ENCODE measurements around the gene AMPD2. TPM values are rescaled to one million over a fixed set of nuclear protein-coding genes. Genes with fewer than 3 reads are reported as not detected.

The AMPD2 gene
- total RNA-seq, 2 donors from 2014 or later: 55.7 to 69.3 TPM

DNA sequence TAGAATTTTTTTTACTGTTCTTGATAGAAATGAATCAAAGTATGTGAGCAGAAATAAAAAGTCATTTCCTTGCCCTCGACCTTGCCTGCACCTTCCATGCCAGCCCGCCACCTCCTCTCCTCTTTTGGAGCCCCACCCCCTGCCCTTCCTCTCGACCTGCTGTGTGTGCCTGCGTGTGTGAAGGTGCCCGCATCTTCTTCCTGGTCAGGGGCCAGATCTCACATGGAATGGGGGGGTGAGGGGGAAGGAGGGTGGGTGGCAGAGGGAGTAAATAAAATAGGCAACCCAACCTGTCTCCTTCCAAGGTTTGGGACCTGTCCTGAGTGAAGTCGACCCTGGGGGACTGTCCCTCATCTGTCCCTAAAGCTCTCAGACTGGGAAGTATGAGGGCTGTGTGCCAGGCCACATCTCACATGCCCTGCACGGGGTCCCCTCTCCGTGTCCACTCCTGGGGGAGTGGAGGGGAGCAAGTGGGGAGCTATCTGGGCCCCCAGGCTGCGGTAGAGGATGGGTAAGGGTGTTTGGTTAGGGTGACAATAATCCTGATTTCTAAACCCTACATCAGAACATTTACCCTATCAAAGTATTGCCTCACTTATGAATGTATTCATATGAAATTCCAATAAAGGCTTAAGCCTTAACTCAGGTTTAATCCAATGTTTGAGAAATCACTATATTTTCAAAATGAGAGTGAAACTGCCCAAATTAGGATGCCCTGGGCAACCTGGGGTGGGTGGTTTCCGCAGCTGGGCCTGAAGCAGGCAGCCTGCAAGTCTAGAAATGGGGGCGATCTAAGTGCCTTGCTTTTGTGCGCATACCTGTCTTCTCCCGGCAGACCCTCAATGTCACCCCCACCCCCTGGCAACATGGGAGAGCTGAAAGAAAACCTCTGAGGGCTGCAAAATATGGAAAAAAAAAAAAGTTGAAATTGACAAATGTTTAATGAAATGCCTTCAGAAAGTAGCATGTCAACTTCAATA is 15.4 kb downstream of the AMPD2 start:
- 85 to 100% methylated on average over 3 to 12 of the region's 13 CpGs for WGBS, 2 experiments (ENCODE audit: insufficient coverage in 1 of 2, insufficient read length in 1 of 2)
- no peak overlapping the region for H3K27ac ChIP-seq (ENCODE audit: low read depth, low read length)
- no peak overlapping the region for H3K4me3 ChIP-seq (ENCODE audit: low read length)
- Mint-ChIP-seq H3K27me3 (ENCODE audit: insufficient read depth) (no peaks in the 10 kb centered on the region), H3K4me1 (peaks cover 21% of the 10 kb centered on the region), H3K27ac (peak overlapping the region; percentile 55), H3K4me3 (no peak overlapping the region), H3K36me3 (ENCODE audit: low read depth) (peaks cover 5% of the 10 kb centered on the region), H3K9me3 (no peaks in the 10 kb centered on the region)
- H3K27me3 ChIP-seq (ENCODE audit: control insufficient read depth, insufficient read depth, low read length, poor library complexity, severe bottlenecking): no peaks in the 10 kb centered on the region
- H3K9ac ChIP-seq (ENCODE audit: extremely low read depth, low read length, poor library complexity, severe bottlenecking): no peak overlapping the region
- DNase-seq: peak; percentile 43
- peaks cover 6% of the 10 kb centered on the region for H3K4me1 ChIP-seq (ENCODE audit: control insufficient read depth, insufficient read depth, low read length)
- no peaks in the 10 kb centered on the region for H3K9me3 ChIP-seq (ENCODE audit: control insufficient read depth, low read length)
- TF ChIP-seq, protein P1, sequence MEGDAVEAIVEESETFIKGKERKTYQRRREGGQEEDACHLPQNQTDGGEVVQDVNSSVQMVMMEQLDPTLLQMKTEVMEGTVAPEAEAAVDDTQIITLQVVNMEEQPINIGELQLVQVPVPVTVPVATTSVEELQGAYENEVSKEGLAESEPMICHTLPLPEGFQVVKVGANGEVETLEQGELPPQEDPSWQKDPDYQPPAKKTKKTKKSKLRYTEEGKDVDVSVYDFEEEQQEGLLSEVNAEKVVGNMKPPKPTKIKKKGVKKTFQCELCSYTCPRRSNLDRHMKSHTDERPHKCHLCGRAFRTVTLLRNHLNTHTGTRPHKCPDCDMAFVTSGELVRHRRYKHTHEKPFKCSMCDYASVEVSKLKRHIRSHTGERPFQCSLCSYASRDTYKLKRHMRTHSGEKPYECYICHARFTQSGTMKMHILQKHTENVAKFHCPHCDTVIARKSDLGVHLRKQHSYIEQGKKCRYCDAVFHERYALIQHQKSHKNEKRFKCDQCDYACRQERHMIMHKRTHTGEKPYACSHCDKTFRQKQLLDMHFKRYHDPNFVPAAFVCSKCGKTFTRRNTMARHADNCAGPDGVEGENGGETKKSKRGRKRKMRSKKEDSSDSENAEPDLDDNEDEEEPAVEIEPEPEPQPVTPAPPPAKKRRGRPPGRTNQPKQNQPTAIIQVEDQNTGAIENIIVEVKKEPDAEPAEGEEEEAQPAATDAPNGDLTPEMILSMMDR (conservative IDR thresholded peaks at IDR 0.05): no peak
- H3K36me3 ChIP-seq (ENCODE audit: control insufficient read depth, insufficient read depth, low read length): peaks cover 10% of the 10 kb centered on the region

DNA sequence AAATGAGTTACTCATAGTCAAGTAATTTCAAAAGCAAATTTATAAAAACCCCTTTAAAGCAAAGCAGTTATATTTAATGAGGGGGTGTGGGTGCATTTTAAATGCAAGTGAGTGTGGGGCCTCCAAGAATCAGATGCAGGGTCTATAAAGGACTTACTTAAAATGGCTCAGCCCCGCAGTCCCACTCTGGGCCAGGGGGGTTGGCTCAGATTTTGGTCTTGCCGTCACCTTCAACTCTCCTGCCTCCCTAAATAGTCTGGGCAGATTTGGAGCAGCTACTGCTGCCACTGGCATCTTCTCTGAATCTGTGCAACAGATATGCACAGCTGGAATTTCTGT is 16.2 kb downstream of the AMPD2 start:
- Mint-ChIP-seq H3K4me3 (no peak overlapping the region), H3K27ac (no peak overlapping the region)

DNA sequence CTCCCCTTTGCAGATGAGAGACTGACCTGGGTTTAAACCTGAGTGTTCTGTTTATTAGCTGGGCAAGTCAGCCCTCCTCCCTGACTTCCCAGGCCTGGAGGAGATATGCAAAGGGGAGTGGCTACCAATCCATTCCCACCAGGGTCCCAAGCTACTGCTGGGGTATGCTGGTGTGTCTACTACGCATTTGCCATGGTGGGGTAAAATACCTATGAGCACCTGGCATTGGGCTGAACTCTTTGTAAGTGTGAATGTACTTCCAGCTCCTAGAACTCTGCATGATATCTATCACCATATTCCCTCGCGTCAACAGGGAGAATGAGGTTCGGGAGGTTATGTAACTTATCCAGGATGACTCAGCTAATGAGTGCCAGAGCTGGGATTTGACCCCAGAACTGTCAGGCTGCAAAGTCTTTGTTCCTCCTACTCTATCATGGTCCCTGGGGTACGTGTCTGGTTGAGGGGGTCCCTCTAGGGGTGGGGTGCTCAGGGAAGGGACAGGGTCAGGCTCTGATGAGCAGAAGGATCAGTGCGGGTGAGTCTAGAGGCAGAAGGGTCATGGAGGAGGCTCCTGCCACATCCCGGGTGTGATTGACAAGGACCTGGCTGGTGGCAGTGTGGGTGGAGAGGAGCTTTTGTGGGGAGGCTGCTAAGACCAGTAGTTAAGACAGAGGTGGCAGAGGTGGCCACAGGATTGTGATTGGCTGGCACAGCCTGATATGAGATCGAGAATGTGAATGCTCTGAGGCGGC is 16.7 kb downstream of the AMPD2 start:
- no peaks in the 10 kb centered on the region for H3K9me3 ChIP-seq (ENCODE audit: control insufficient read depth, low read length)
- no peak overlapping the region for H3K4me3 ChIP-seq (ENCODE audit: low read length)
- H3K9ac ChIP-seq (ENCODE audit: extremely low read depth, low read length, poor library complexity, severe bottlenecking): no peak overlapping the region
- TF ChIP-seq, protein P1 (conservative IDR thresholded peaks at IDR 0.05): no peak
- H3K27ac ChIP-seq (ENCODE audit: low read depth, low read length): no peak overlapping the region
- 85 to 86% methylated on average over 9 of the region's 9 CpGs for WGBS, 2 experiments (ENCODE audit: insufficient coverage in 1 of 2, insufficient read length in 1 of 2)
- H3K4me1 ChIP-seq (ENCODE audit: control insufficient read depth, insufficient read depth, low read length): peaks cover 6% of the 10 kb centered on the region
- Mint-ChIP-seq H3K4me3 (no peak overlapping the region), H3K36me3 (ENCODE audit: low read depth) (peaks cover 5% of the 10 kb centered on the region), H3K4me1 (peaks cover 23% of the 10 kb centered on the region), H3K9me3 (no peaks in the 10 kb centered on the region), H3K27ac (peak overlapping the region; percentile 85), H3K27me3 (ENCODE audit: insufficient read depth) (peaks cover 3% of the 10 kb centered on the region)
- peak; percentile 80 for DNase-seq
- H3K36me3 ChIP-seq (ENCODE audit: control insufficient read depth, insufficient read depth, low read length): peaks cover 1% of the 10 kb centered on the region
- no peaks in the 10 kb centered on the region for H3K27me3 ChIP-seq (ENCODE audit: control insufficient read depth, insufficient read depth, low read length, poor library complexity, severe bottlenecking)

More for the DNA sequence above, 16.2 kb downstream of the AMPD2 start:
- H3K36me3 ChIP-seq (ENCODE audit: control insufficient read depth, insufficient read depth, low read length): peaks cover 7% of the 10 kb centered on the region
- H3K4me3 ChIP-seq (ENCODE audit: low read length): no peak overlapping the region
- H3K4me1 ChIP-seq (ENCODE audit: control insufficient read depth, insufficient read depth, low read length): peaks cover 6% of the 10 kb centered on the region
- no peaks in the 10 kb centered on the region for H3K9me3 ChIP-seq (ENCODE audit: control insufficient read depth, low read length)
- no peak overlapping the region for H3K27ac ChIP-seq (ENCODE audit: low read depth, low read length)
- no peak for DNase-seq
- no peak overlapping the region for H3K9ac ChIP-seq (ENCODE audit: extremely low read depth, low read length, poor library complexity, severe bottlenecking)
- Mint-ChIP-seq H3K36me3 (ENCODE audit: low read depth) (peaks cover 5% of the 10 kb centered on the region), H3K4me1 (peaks cover 23% of the 10 kb centered on the region), H3K9me3 (no peaks in the 10 kb centered on the region), H3K27me3 (ENCODE audit: insufficient read depth) (no peaks in the 10 kb centered on the region)
- TF ChIP-seq, protein P1 (conservative IDR thresholded peaks at IDR 0.05): no peak
- 83 to 93% methylated on average over 2 of the region's 2 CpGs for WGBS, 2 experiments (ENCODE audit: insufficient coverage in 1 of 2, insufficient read length in 1 of 2)
- no peaks in the 10 kb centered on the region for H3K27me3 ChIP-seq (ENCODE audit: control insufficient read depth, insufficient read depth, low read length, poor library complexity, severe bottlenecking)
